Erythroblast (primary cell): ENCODE results near the gene C3orf85.

Experiments used
- GATA1 ChIP-seq: IDR thresholded peaks from 2 replicates; pipeline ENCODE4 v1.6.1; 2011; ENCODE audit warnings: low read depth, mild to moderate bottlenecking, control low read depth, low read length, moderate library complexity
- POLR2A ChIP-seq: IDR thresholded peaks from 2 replicates; pipeline ENCODE4 v1.6.1; 2011; ENCODE audit warnings: mild to moderate bottlenecking, low read length

- TF ChIP-seq POLR2A: no peak
- TF ChIP-seq GATA1: no peak
Measured at GRCh38 chr3:109191421-109191820, 54.9 kb downstream of the C3orf85 start.
